Endothelial cell of umbilical vein (primary cell): ENCODE measurements around the gene SPRR1A. TPM values are rescaled to one million over a fixed set of nuclear protein-coding genes. Genes with fewer than 3 reads are reported as not detected.

Source experiments
- polyA plus RNA-seq, 4 experiments: library from polyadenylated mRNA; depleted of rRNA in 3 of 4; stranded (reverse) in 3 of 4; unstranded in 1 of 4; fragments of >200 nt; gene quantifications; 2 replicates each; pipeline versions ENCODE4 v1.2.1 to v1.2.3, GENCODE V29; 2011 to 2012; ENCODE audit warnings: missing spikeins in 1 of 4
- small RNA-seq: library from RNA; depleted of rRNA; stranded (forward); fragments of <200 nt; gene quantifications from one replicate; pipeline ENCODE3, GENCODE V24; 2012; ENCODE audit warnings: low replicate concordance, low read depth; ENCODE audit not compliant: insufficient read depth, insufficient read length
- total RNA-seq: library from RNA; stranded (reverse); gene quantifications from 2 replicates; pipeline ENCODE4 v1.2.3, GENCODE V29; 2021

SPRR1A gene
- total and polyA plus RNA-seq, 2 donors (not counting 3 experiments of a cell fraction or from before 2014, with no cell fraction given), result not detected

Small RNAs within 50 kb of the gene (small RNA-seq; reads per million reads assigned to genes)
- gene AL356867.1, result not detected
- not detected for gene RF00322
- not detected for gene SPRR1A

Other genes starting within 250 kb of the SPRR1A start
- gene KPRP, start 226.1 kb upstream of the SPRR1A start, total RNA-seq, result not detected in 2 replicates
- gene KPRP, start 226.1 kb upstream of the SPRR1A start, polyA plus RNA-seq, result not detected in 2 replicates
- not detected in 2 replicates for gene LCE1F, start 208.9 kb upstream of the SPRR1A start, total RNA-seq
- gene LCE1F, start 208.9 kb upstream of the SPRR1A start, polyA plus RNA-seq, result not detected in 2 replicates
- not detected in 2 replicates for gene LCE1E, start 197.8 kb upstream of the SPRR1A start, total RNA-seq
- gene LCE1E, start 197.8 kb upstream of the SPRR1A start, polyA plus RNA-seq, result not detected in 2 replicates
- not detected in 2 replicates for gene LCE1D, start 187.4 kb upstream of the SPRR1A start, total RNA-seq
- gene LCE1D, start 187.4 kb upstream of the SPRR1A start, polyA plus RNA-seq, result not detected in 2 replicates
- gene LCE1C, start 177.4 kb upstream of the SPRR1A start, total RNA-seq, result not detected in 2 replicates
- not detected in 2 replicates for gene LCE1C, start 177.4 kb upstream of the SPRR1A start, polyA plus RNA-seq
- not detected in 2 replicates for gene LCE1B, start 172.1 kb upstream of the SPRR1A start, total RNA-seq
- gene LCE1B, start 172.1 kb upstream of the SPRR1A start, polyA plus RNA-seq, result not detected in 2 replicates
- not detected in 2 replicates for gene LCE1A, start 156.6 kb upstream of the SPRR1A start, total RNA-seq
- not detected in 2 replicates for gene LCE1A, start 156.6 kb upstream of the SPRR1A start, polyA plus RNA-seq
- not detected in 2 replicates for gene LCE6A, start 141.2 kb upstream of the SPRR1A start, total RNA-seq
- not detected in 2 replicates for gene LCE6A, start 141.2 kb upstream of the SPRR1A start, polyA plus RNA-seq
- not detected in 2 replicates for gene LCE7A, start 124.1 kb upstream of the SPRR1A start, total RNA-seq
- not detected in 2 replicates for gene LCE7A, start 124.1 kb upstream of the SPRR1A start, polyA plus RNA-seq
- gene SMCP, start 105.8 kb upstream of the SPRR1A start, total RNA-seq, result not detected in 2 replicates
- gene SMCP, start 105.8 kb upstream of the SPRR1A start, polyA plus RNA-seq, result not detected in 2 replicates
- gene IVL, start 75.5 kb upstream of the SPRR1A start, total RNA-seq, result not detected in 2 replicates
- gene IVL, start 75.5 kb upstream of the SPRR1A start, polyA plus RNA-seq, result not detected in 2 replicates
- gene SPRR5, start 36.9 kb upstream of the SPRR1A start, total RNA-seq, result not detected in 2 replicates
- gene SPRR5, start 36.9 kb upstream of the SPRR1A start, polyA plus RNA-seq, result not detected in 2 replicates
- gene SPRR4, start 13.4 kb upstream of the SPRR1A start, total RNA-seq, result not detected in 2 replicates
- gene SPRR4, start 13.4 kb upstream of the SPRR1A start, polyA plus RNA-seq, result not detected in 2 replicates
- not detected in 2 replicates for gene SPRR3, start 17.7 kb downstream of the SPRR1A start, total RNA-seq
- not detected in 2 replicates for gene SPRR3, start 17.7 kb downstream of the SPRR1A start, polyA plus RNA-seq
- not detected in 2 replicates for gene SPRR1B, start 47.1 kb downstream of the SPRR1A start, total RNA-seq
- not detected in 2 replicates for gene SPRR1B, start 47.1 kb downstream of the SPRR1A start, polyA plus RNA-seq
- not detected in 2 replicates for gene SPRR2D, start 57.0 kb downstream of the SPRR1A start, total RNA-seq
- gene SPRR2D, start 57.0 kb downstream of the SPRR1A start, polyA plus RNA-seq, result not detected in 2 replicates
- not detected in 2 replicates for gene SPRR2A, start 73.4 kb downstream of the SPRR1A start, total RNA-seq
- not detected in 2 replicates for gene SPRR2A, start 73.4 kb downstream of the SPRR1A start, polyA plus RNA-seq
- gene SPRR2B, start 87.5 kb downstream of the SPRR1A start, total RNA-seq, result not detected in 2 replicates
- not detected in 2 replicates for gene SPRR2B, start 87.5 kb downstream of the SPRR1A start, polyA plus RNA-seq
- gene SPRR2E, start 110.4 kb downstream of the SPRR1A start, total RNA-seq, result not detected in 2 replicates
- not detected in 2 replicates for gene SPRR2E, start 110.4 kb downstream of the SPRR1A start, polyA plus RNA-seq
- not detected in 2 replicates for gene SPRR2F, start 129.4 kb downstream of the SPRR1A start, total RNA-seq
- not detected in 2 replicates for gene SPRR2F, start 129.4 kb downstream of the SPRR1A start, polyA plus RNA-seq
- gene SPRR2G, start 166.8 kb downstream of the SPRR1A start, total RNA-seq, result not detected in 2 replicates
- gene SPRR2G, start 166.8 kb downstream of the SPRR1A start, polyA plus RNA-seq, result not detected in 2 replicates
- gene LELP1, start 219.3 kb downstream of the SPRR1A start, total RNA-seq, result not detected in 2 replicates
- not detected in 2 replicates for gene LELP1, start 219.3 kb downstream of the SPRR1A start, polyA plus RNA-seq
- gene PRR9, start 233.5 kb downstream of the SPRR1A start, total RNA-seq, result not detected in 2 replicates
- gene PRR9, start 233.5 kb downstream of the SPRR1A start, polyA plus RNA-seq, result not detected in 2 replicates